Measurements from ENCODE around the gene KIF1B. TPM values are rescaled to one million over a fixed set of nuclear protein-coding genes. Genes with fewer than 3 reads are reported as not detected.
"Not testable (repeated sequence)": the region's sequence is repeated elsewhere in the genome, so short reads cannot be mapped to it uniquely, and the experiment has no call there.

The KIF1B gene
- total RNA-seq, 4 donors from 2014 or later: 53.0 to 78.2 (median 64.8) TPM

- 87% methylated on average over 5 of the region's 5 CpGs for WGBS
- H3K9me3 ChIP-seq: no peaks in the 10 kb centered on the region
Measured at GRCh38 chr1:10192263-10192662, 18.1 kb upstream of the KIF1B start.

GRCh38 chr1:10193288-10193687 is 17.1 kb upstream of the KIF1B start:
- H3K4me1 ChIP-seq: peaks cover 0 to 10% (median 0%) of the 10 kb centered on the region in 4 donors
- 85% methylated on average over 6 of the region's 6 CpGs for WGBS
- intact Hi-C loops (cut with DNase I): no loop called here
- TF ChIP-seq POLR2AphosphoS5 (IDR thresholded peaks at IDR 0.05) (no peak), EP300 (IDR thresholded peaks at IDR 0.05) (no peak), CTCF (IDR thresholded peaks at IDR 0.05) (no peak), POLR2A (IDR thresholded peaks at IDR 0.05; ENCODE audit: low read depth) (no peak)
- H3K27me3 ChIP-seq: no peaks in the 10 kb centered on the region
- DNase-seq (ENCODE audit: extremely low spot score): no peak
- no peak overlapping the region for H3K27ac ChIP-seq (replicated peaks in 1 of 4)
- no peaks in the 10 kb centered on the region for H3K36me3 ChIP-seq
- no peaks in the 10 kb centered on the region for H3K9me3 ChIP-seq
- no peak overlapping the region for H3K4me3 ChIP-seq

More at GRCh38 chr1:10192263-10192662, 18.1 kb upstream of the KIF1B start:
- H3K4me1 ChIP-seq: peaks cover 0 to 8% (median 0%) of the 10 kb centered on the region in 4 donors
- DNase-seq (ENCODE audit: extremely low spot score): no peak
- H3K36me3 ChIP-seq: no peaks in the 10 kb centered on the region
- no peaks in the 10 kb centered on the region for H3K27me3 ChIP-seq
- no peak overlapping the region for H3K27ac ChIP-seq (replicated peaks in 1 of 4)
- TF ChIP-seq POLR2AphosphoS5 (IDR thresholded peaks at IDR 0.05) (no peak), CTCF (IDR thresholded peaks at IDR 0.05) (no peak), EP300 (IDR thresholded peaks at IDR 0.05) (no peak), POLR2A (IDR thresholded peaks at IDR 0.05; ENCODE audit: low read depth) (no peak)
- intact Hi-C loops (cut with DNase I): no loop called here
- no peak overlapping the region for H3K4me3 ChIP-seq

- WGBS: 95% methylated on average over 6 of the region's 6 CpGs
- Histone ChIP-seq H3K27ac (replicated peaks in 1 of 4) (no peak overlapping the region), H3K4me3 (no peak overlapping the region), H3K4me1 (peaks cover 0 to 10% (median 0%) of the 10 kb centered on the region in 4 donors), H3K36me3 (no peaks in the 10 kb centered on the region), H3K27me3 (no peaks in the 10 kb centered on the region), H3K9me3 (no peaks in the 10 kb centered on the region)
- TF ChIP-seq POLR2AphosphoS5 (IDR thresholded peaks at IDR 0.05): no peak
- intact Hi-C loops (cut with DNase I): no loop called here
- no peak for DNase-seq (ENCODE audit: extremely low spot score)
Measured at GRCh38 chr1:10195570-10195969, 14.8 kb upstream of the KIF1B start.

- WGBS: 31% methylated on average over 3 of the region's 3 CpGs
- intact Hi-C loops (cut with DNase I): no loop called here
- H3K36me3 ChIP-seq: no peaks in the 10 kb centered on the region
- no peaks in the 10 kb centered on the region for H3K9me3 ChIP-seq
- TF ChIP-seq CTCF (IDR thresholded peaks at IDR 0.05): no peak
- TF ChIP-seq POLR2A (IDR thresholded peaks at IDR 0.05; ENCODE audit: low read depth): no peak
- TF ChIP-seq POLR2AphosphoS5 (IDR thresholded peaks at IDR 0.05): no peak
- TF ChIP-seq EP300 (IDR thresholded peaks at IDR 0.05): no peak
- no peaks in the 10 kb centered on the region for H3K27me3 ChIP-seq
- no peak overlapping the region for H3K4me3 ChIP-seq
- H3K27ac ChIP-seq (replicated peaks in 1 of 4): no peak overlapping the region
- DNase-seq (ENCODE audit: extremely low spot score): no peak
- H3K4me1 ChIP-seq: peaks cover 0 to 10% (median 0%) of the 10 kb centered on the region in 4 donors
Measured at GRCh38 chr1:10196976-10197375, 13.4 kb upstream of the KIF1B start.

GRCh38 chr1:10200620-10201019 is 9.8 kb upstream of the KIF1B start:
- intact Hi-C loops (cut with DNase I): no loop called here
- DNase-seq (ENCODE audit: extremely low spot score): no peak
- Histone ChIP-seq H3K27me3 (no peaks in the 10 kb centered on the region), H3K4me3 (no peak overlapping the region), H3K9me3 (no peaks in the 10 kb centered on the region), H3K36me3 (no peaks in the 10 kb centered on the region), H3K4me1 (peaks cover 0 to 10% (median 4%) of the 10 kb centered on the region in 4 donors), H3K27ac (replicated peaks in 1 of 4) (no peak overlapping the region)
- no peak for TF ChIP-seq POLR2AphosphoS5 (IDR thresholded peaks at IDR 0.05)
- WGBS: 94% methylated on average over 4 of the region's 4 CpGs

- peaks cover 3 to 8% (median 5%) of the 10 kb centered on the region in 4 donors for H3K4me1 ChIP-seq
- no peak overlapping the region for H3K4me3 ChIP-seq
- WGBS: 72% methylated on average over 7 of the region's 7 CpGs
- DNase-seq (ENCODE audit: extremely low spot score): no peak
- no peaks in the 10 kb centered on the region for H3K27me3 ChIP-seq
- no peak for TF ChIP-seq CTCF (IDR thresholded peaks at IDR 0.05)
- H3K9me3 ChIP-seq: no peaks in the 10 kb centered on the region
- no peaks in the 10 kb centered on the region for H3K36me3 ChIP-seq
- no peak overlapping the region for H3K27ac ChIP-seq (replicated peaks in 1 of 4)
- intact Hi-C loops (cut with DNase I): no loop called here
Measured at GRCh38 chr1:10204003-10204642, 6.2 kb upstream of the KIF1B start.

GRCh38 chr1:10205206-10205605 is 5.2 kb upstream of the KIF1B start:
- intact Hi-C loops (cut with DNase I): loop anchor here (5.0 kb wide), 1 partner anchor 132 kb away; no protein-coding TSS in a partner anchor
- not testable (repeated sequence) for H3K27me3 ChIP-seq; H3K4me3 ChIP-seq; H3K36me3 ChIP-seq; H3K9me3 ChIP-seq; DNase-seq (ENCODE audit: extremely low spot score); H3K27ac ChIP-seq (replicated peaks in 1 of 4)
- peaks cover 10 to 13% (median 11%) of the 10 kb centered on the region in 4 donors for H3K4me1 ChIP-seq
- WGBS: 86% methylated on average over 14 of the region's 14 CpGs
